ENCODE measurements around the gene YTHDF1. TPM values are rescaled to one million over a fixed set of nuclear protein-coding genes. Genes with fewer than 3 reads are reported as not detected.

Gene YTHDF1
- total and polyA plus RNA-seq, 2 of the 8 experiments (the other 6 are each of a cell fraction or from before 2014, with no cell fraction given) = 32.8 to 66.0 TPM

- 0 out of 2 replicates have a peak overlapping the region, but pooled peaks have one; percentile 75 for H2AK5ac ChIP-seq (ENCODE audit: low read depth, low read length)
- no peak overlapping the region for H2BK20ac ChIP-seq (ENCODE audit: low read length)
- peaks cover 0 to 3% of the 10 kb centered on the region in 2 experiments for H4K20me1 ChIP-seq (replicated peaks in 1 of 2; ENCODE audit: control insufficient read depth in 1 of 2, insufficient read depth in 2 of 2, low read length in 2 of 2)
- H2AFZ ChIP-seq (ENCODE audit: low read length) = no peak overlapping the region
- no peak overlapping the region; the same call in 1 of the 2 replicates for H3K18ac ChIP-seq (ENCODE audit: extremely low read depth, low read length)
- no peaks in the 10 kb centered on the region for H3K79me2 ChIP-seq (ENCODE audit: control insufficient read depth in 1 of 2, insufficient read depth in 2 of 2, low read length in 2 of 2)
- H2BK15ac ChIP-seq (ENCODE audit: low read length) = 0 out of 2 replicates have a peak overlapping the region, but pooled peaks have one; percentile 46
- no peak overlapping the region for H3K4me2 ChIP-seq (ENCODE audit: insufficient read depth in 1 of 2, low read depth in 2 of 2, low read length in 2 of 2)
- H3K4ac ChIP-seq (replicated peaks; ENCODE audit: insufficient read length, low read depth, low read length) = no peak overlapping the region
- no peak overlapping the region for H3K56ac ChIP-seq (replicated peaks; ENCODE audit: insufficient read length, low read depth, low read length)
- no peak overlapping the region for H3K27ac ChIP-seq (ENCODE audit: low read depth, low read length)
- no peaks in the 10 kb centered on the region for H3K36me3 ChIP-seq (ENCODE audit: control insufficient read depth in 2 of 4, insufficient read depth in 4 of 4, low read length in 3 of 4)
- WGBS, 2 experiments (ENCODE audit: extremely low coverage in 1 of 2, insufficient coverage in 1 of 2, insufficient read length in 1 of 2, insufficient replicate concordance in 2 of 2, low coverage in 1 of 2, low lambda C conversion rate in 2 of 2, missing lambda C conversion rate in 1 of 2) = 69% methylated on average over 15 of the region's 16 CpGs; no CpG with 5 or more reads in 1 of the 2 experiments
- no peak overlapping the region; the same call in 1 of the 2 replicates for H4K8ac ChIP-seq (ENCODE audit: extremely low read depth, insufficient read depth, low read length)
- no peak overlapping the region for H2BK120ac ChIP-seq (replicated peaks; ENCODE audit: low read depth, low read length)
- no peak overlapping the region for H3K14ac ChIP-seq (ENCODE audit: insufficient read length)
- POLR2A ChIA-PET (ENCODE audit: partially characterized antibody) = interaction anchor here (0.7 to 3.3 kb wide), 8 partner anchors 10 to 72 kb away, joined by 3 to 14 read pairs (median 4); partner anchors contain the start of gene BIRC7
- H3K4me1 ChIP-seq (replicated peaks in 1 of 4; ENCODE audit: control insufficient read depth in 3 of 4, insufficient read depth in 4 of 4, low read length in 3 of 4) = peaks cover 5 to 17% (median 10%) of the 10 kb centered on the region in 4 experiments
- H3K9ac ChIP-seq (replicated peaks in 1 of 4; ENCODE audit: extremely low read depth in 1 of 4, low read depth in 3 of 4, low read length in 3 of 4) = no peak overlapping the region
- H3K4me3 ChIP-seq (ENCODE audit: extremely low read depth in 1 of 4, insufficient read depth in 2 of 4, low read depth in 3 of 4, low read length in 4 of 4) = no peak overlapping the region
- H2BK12ac ChIP-seq (ENCODE audit: low read depth, low read length) = peak overlapping the region; percentile 68; the same call in 1 of the 2 replicates
- 0 out of 2 replicates have a peak overlapping the region, but pooled peaks have one; percentile 24 for H2BK5ac ChIP-seq (ENCODE audit: low read depth, low read length)
- no peak for DNase-seq (ENCODE audit: low read depth in 1 of 2, low spot score in 2 of 2)
- no peak for FAIRE-seq
- no peaks in the 10 kb centered on the region for H3K9me3 ChIP-seq (ENCODE audit: insufficient read depth in 2 of 2, low read depth in 1 of 2, low read length in 1 of 2)
- TF ChIP-seq CTBP2 (IDR thresholded peaks at IDR 0.05; ENCODE audit: borderline replicate concordance, insufficient read depth, insufficient read length, low read length) (peak; percentile 36), RAD21 (IDR thresholded peaks at IDR 0.05 in 1 of 2, conservative IDR thresholded peaks at IDR 0.05 in 1 of 2; ENCODE audit: low read depth in 2 of 2, low read length in 2 of 2) (no peak), ATF2 (IDR thresholded peaks at IDR 0.05; ENCODE audit: low read length) (no peak), SP1 (IDR thresholded peaks at IDR 0.05; ENCODE audit: low read depth, low read length) (no peak), CTCF (IDR thresholded peaks at IDR 0.05; ENCODE audit: control extremely low read depth in 1 of 3, insufficient read depth in 1 of 3, low read depth in 1 of 3, low read length in 3 of 3) (peak in 2 of 3 experiments; percentile 1 to 15; a peak in 2 of 4 replicates)
- CTCF ChIA-PET (ENCODE audit: partially characterized antibody) = interaction anchor here (0.6 to 5.3 kb wide), 43 partner anchors 10 to 331 kb away, joined by 3 to 199 read pairs (median 7); partner anchors contain the start of genes ARFGAP1, BIRC7, COL20A1 and NKAIN4
- H4K5ac ChIP-seq (ENCODE audit: insufficient read length, low read depth, low read length) = no peak overlapping the region
- peaks cover 0 to 3% (median 0%) of the 10 kb centered on the region in 4 experiments; a peak in 2 of 7 replicates for H3K27me3 ChIP-seq (replicated peaks in 1 of 4; ENCODE audit: control insufficient read depth in 3 of 4, extremely low read depth in 1 of 4, insufficient read depth in 3 of 4, low read length in 3 of 4)
- H3K23ac ChIP-seq (ENCODE audit: insufficient read length) = no peak overlapping the region
- H3K23me2 ChIP-seq (ENCODE audit: low read depth, low read length) = peaks cover 2% of the 10 kb centered on the region; the same call in 1 of the 2 replicates
- H4K91ac ChIP-seq (replicated peaks; ENCODE audit: insufficient read length, low read length) = peak overlapping the region; percentile 42
- no peaks in the 10 kb centered on the region for H3K79me1 ChIP-seq (ENCODE audit: low read depth, low read length)
These were observed 8.6 kb upstream of the YTHDF1 start for GRCh38 chr20:63224412-63225081.

Measured in H1 (cell line).